Measurements from ENCODE around the gene DOP1B.
"Not testable (repeated sequence)": the region's sequence is repeated elsewhere in the genome, so short reads cannot be mapped to it uniquely, and the experiment has no call there.

Gene DOP1B

GRCh38 chr21:36175771-36176565 is 19.3 kb downstream of the DOP1B start:
- no peak for DNase-seq (ENCODE audit: low read depth)

DNA sequence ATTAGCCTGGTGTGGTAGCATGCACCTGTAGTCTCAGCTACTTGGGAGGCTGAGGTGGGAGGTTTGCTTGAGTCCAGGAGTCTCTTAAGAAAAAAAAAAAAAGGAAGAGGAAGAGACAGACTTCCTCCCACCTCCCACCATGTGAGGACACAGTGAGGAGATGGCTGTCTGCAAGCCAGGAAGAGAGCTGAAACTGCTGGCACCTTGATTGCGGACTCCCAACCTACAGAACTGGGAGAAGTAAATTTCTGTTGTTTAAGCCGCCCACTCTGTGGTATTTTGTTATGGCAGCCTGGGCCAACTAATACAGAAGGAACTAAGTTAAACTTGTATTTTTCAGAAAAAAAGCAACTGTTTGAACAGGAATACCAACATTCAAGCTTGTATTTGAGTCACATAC is 21.7 kb downstream of the DOP1B start:
- DNase-seq (ENCODE audit: low read depth) = no peak

GRCh38 chr21:36179145-36179544 is 22.5 kb downstream of the DOP1B start:
- no peak for DNase-seq (ENCODE audit: low read depth)

DNA sequence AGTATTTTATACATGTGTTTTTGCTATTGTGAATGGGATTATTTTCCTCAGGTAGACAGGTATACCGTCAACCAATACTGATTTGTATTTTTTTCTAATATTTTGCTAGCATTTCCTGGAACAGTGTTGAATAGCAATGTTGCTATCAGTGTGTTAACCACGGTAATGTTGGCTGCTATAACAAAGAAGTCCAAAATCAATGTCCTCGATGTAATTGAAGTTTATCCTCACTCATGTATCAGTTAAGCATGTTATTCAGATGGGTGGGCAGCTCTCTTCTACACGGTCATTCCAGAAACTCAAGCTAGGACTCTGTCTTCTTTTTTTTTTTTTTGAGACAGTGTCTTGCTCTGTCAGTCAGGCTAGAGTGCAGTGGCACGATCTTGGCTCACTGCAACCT is 24.3 kb downstream of the DOP1B start:
- no peak for DNase-seq (ENCODE audit: low read depth)

DNA sequence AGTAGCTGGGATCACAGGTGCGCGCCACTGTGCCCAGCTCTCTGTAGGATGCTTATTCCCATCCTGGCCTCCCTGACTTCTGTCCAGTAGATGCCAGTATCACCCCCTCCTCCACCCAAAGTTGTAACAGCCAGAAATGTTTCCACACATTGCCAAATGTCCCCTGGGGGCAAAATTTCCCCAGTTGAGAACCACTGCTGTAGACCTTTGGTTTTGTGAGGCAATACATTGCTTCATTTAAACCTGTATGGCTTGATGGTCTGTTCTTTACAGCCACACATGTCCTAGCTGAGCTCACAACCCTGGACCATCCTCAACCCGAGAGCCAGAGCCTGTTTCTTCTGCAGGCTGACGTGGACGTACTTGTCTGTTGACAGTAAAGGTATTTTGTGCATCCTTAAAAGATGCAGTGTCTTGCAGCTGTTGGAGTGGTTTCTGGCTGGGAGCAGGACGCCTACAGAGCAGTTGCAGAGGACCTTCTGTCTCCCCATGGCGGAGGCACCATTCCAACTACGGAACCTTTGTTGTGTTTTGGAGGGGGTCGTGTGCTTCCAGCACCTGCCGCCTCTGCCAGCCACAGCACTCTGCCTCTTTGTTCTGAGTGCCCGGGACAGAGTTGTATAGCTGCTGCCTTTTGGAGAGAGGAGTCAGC is 26.6 kb downstream of the DOP1B start:
- no peak for DNase-seq (ENCODE audit: low read depth)

GRCh38 chr21:36184545-36184944 is 27.9 kb downstream of the DOP1B start:
- no peak for DNase-seq (ENCODE audit: low read depth)

DNA sequence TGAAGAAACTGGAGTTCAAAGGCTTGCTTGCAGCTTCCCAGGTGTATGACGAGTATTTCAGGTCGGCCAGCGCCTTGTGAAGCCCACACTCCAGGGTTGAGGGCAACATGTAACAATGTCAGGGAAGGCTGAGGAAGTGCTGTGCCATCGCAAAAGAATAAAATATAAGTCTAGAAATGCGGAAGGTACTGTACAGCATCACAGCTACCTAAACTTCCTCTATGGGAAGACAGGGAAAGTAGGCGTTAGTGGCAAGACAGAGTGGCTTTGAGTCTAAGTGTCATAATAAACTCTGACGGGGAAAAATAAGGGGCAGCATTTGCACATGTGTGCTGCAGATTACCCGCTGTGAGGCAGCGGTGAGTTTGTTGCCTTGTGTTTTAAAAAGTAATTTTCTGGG is 28.9 kb downstream of the DOP1B start:
- DNase-seq (ENCODE audit: low read depth) = no peak

DNA sequence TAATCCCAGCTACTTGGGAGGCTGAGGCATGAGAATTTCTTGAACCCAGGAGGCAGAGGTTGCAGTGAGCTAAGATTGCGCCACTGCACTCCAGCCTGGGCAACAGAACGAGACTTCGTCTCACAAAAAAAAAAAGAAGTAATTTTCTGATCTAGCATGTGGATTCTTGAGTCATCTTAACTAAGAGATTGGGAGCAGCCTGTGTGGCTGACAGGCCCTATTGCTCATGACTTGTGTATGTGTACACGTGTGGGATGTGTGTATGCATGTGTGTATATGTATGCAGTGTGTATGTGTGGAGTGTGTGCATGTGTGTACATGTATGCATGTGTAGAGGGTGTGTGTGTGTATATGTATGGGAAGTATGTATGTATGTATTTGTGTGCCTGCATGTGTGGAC is 29.5 kb downstream of the DOP1B start:
- DNase-seq (ENCODE audit: low read depth) = no peak

- no peak for DNase-seq (ENCODE audit: low read depth)
Observed at GRCh38 chr21:36186506-36187399, 30.1 kb downstream of the DOP1B start.

- DNase-seq (ENCODE audit: low read depth) = no peak
Observed at GRCh38 chr21:36188081-36188681, 31.6 kb downstream of the DOP1B start.

DNA sequence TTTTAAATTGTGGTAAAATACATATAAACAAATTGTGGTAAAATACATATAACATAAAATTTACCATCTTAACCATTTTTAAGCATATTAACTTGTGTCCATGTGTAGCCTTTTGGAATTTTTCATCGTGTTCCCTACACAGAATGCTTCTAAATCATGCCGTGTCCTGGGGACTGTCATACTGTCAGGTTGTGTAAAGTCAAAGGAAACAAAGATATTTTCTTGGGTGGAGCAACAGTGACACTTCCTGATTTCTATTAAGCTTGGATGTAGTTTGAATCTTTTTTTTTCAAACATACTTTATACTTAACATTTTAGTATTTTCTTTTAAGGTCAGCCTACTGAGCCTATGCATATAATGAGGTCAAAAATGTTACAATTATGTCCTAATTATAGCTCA is 32.3 kb downstream of the DOP1B start:
- DNase-seq (ENCODE audit: low read depth) = no peak

DNA sequence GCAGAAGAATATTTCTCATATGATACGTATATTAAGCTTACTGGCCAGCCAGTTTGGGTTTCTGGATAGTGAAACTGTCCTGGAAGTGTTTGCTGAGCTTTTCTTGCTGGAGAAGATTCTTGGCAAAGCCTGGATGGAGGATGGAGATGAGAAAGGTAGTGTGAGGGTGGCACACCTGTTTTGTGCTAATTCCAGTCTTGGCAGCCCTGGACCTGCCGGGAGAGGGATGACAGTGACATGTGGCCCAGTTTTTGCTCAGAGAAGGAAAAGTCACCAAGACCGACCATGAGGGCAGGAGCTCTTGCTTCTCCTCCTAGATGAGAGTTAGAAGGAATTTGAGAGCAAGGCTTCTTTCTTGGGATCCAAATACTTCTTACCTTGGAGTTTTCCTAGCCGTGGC is 34.1 kb downstream of the DOP1B start:
- DNase-seq (ENCODE audit: low read depth) = no peak

GRCh38 chr21:36193200-36193599 is 36.6 kb downstream of the DOP1B start:
- no peak for DNase-seq (ENCODE audit: low read depth)

DNA sequence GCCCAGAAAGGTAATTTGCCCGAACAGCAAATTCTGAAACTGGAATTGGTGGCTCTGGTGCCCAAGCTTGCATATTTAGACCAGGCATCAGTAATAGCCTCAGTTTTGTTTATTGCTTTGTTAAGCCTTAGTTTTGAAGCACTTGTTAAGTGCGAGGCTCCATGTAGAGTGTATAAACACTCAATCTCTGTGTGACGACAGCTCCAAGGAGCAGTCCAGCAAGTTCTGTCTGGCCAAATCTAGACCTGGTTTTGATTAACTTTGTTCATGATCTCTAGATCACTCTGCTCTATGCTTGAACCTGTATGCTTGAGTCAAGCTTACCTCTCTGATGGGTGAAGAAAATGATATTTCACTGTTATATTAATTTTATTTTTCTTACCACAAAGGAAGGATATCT is 37.4 kb downstream of the DOP1B start:
- no peak for DNase-seq (ENCODE audit: low read depth)

- no peak for DNase-seq (ENCODE audit: low read depth)
Observed at GRCh38 chr21:36195613-36196012, 39.0 kb downstream of the DOP1B start.

DNA sequence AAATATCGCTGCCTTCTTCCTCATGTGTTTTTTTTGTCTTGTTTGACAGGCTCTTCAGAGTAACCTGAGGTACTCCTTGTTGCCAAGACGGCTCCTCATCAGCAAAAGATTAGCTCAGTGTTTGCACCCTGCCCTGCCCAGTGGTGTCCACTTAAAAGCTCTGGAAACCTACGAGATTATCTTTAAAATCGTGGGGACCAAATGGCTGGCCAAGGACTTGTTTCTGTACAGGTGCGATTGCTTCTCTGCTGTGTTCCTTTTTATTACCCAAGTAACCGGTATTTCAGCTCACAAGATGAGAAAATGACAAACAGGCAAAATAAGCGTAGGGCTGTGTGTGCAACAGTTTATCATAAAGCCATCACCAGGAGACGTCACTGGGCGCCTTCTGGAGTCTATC is 42.4 kb downstream of the DOP1B start:
- no peak for DNase-seq (ENCODE audit: low read depth)

DNA sequence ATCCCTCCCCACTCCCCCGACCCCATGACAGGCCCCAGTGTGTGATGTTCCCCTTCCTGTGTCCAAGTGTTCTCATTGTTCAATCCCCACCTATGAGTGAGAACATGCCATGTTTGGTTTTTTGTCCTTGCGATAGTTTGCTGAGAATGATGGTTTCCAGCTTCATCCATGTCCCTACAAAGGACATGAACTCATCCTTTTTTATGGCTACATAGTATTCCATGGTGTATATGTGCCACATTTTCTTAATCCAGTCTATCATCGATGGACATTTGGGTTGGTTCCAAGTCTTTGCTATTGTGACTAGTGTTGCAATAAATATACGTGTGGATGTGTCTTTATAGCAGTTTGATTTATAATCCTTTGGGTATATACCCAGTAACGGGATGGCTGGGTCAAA is 43.0 kb downstream of the DOP1B start:
- not testable (repeated sequence) for DNase-seq (ENCODE audit: low read depth)

DNA sequence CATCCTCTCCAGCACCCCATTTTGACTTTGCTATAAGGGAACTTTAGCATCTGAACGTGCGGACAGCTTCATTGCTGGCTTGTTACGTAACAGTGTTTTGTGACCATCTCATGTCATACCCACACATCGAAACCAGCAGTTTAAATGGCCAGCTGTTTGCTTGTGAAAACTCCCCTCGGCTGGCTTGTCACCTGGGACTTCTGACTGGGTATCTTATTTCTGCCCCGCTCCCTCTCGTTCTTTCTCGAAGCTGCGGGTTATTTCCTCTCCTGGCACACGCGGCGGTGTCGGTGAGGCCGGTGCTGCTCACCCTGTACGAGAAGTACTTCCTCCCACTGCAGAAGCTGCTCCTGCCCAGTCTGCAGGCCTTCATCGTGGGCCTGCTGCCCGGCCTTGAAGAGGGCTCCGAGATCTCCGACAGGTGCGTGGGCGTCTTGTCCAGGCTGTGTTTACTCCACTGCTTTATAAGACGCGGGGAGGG is 43.5 kb downstream of the DOP1B start:
- DNase-seq (ENCODE audit: low read depth) = no peak

- no peak for DNase-seq (ENCODE audit: low read depth)
Observed at GRCh38 chr21:36202726-36203602, 46.3 kb downstream of the DOP1B start.

DNA sequence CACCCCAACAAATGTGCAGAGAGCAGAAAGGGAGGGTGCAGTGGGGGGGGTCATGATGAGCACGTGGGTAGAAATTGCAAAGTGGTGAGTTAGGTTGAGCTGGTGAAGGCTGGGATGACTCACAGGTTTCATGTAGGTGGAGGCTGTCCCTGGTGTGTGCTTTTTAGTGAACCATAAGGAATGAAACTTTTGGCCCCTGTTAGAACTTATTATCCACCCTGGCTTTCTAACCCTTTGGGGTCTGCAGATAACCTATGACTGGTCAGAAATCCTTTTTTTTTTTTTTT is 46.9 kb downstream of the DOP1B start:
- DNase-seq (ENCODE audit: low read depth) = peak; percentile 21

- DNase-seq (ENCODE audit: low read depth) = no peak
Observed at GRCh38 chr21:36204980-36205379, 48.4 kb downstream of the DOP1B start.
